ENCODE results near the gene CYP2A6. TPM values are rescaled to one million over a fixed set of nuclear protein-coding genes. Genes with fewer than 3 reads are reported as not detected.
"Not testable (repeated sequence)": the region's sequence is repeated elsewhere in the genome, so short reads cannot be mapped to it uniquely, and the experiment has no call there.

Gene CYP2A6
- total RNA-seq, 1 donor from 2014 or later, result not detected

DNA sequence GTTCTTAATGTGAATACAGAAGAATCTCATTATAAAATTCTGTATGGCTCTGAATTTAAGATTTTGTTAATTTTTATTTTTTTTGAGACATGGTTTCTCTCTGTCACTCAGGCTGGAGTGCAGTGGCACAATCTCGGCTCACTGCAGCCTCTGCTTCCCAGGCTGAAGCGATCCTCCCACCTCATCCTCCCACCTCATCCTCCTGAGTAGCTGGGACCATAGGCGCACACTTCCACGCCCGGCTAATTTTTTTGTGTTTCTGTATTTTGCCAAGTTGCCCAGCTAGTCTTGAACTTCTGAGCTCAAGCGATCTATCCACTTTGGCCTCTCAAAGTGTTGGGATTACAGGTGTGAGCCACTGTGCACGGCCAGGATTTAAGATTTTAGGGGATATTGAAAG lies 17.5 kb upstream of the CYP2A6 start:
- Mint-ChIP-seq H3K36me3 (ENCODE audit: unreplicated experiment) (no peaks in the 10 kb centered on the region), H3K4me1 (ENCODE audit: unreplicated experiment) (no peaks in the 10 kb centered on the region), H3K9me3 (ENCODE audit: unreplicated experiment) (no peaks in the 10 kb centered on the region), H3K27me3 (ENCODE audit: unreplicated experiment) (peaks cover 25% of the 10 kb centered on the region), H3K4me3 (ENCODE audit: unreplicated experiment) (no peak overlapping the region), H3K27ac (ENCODE audit: unreplicated experiment) (no peak overlapping the region)
- TF ChIP-seq, protein P1, sequence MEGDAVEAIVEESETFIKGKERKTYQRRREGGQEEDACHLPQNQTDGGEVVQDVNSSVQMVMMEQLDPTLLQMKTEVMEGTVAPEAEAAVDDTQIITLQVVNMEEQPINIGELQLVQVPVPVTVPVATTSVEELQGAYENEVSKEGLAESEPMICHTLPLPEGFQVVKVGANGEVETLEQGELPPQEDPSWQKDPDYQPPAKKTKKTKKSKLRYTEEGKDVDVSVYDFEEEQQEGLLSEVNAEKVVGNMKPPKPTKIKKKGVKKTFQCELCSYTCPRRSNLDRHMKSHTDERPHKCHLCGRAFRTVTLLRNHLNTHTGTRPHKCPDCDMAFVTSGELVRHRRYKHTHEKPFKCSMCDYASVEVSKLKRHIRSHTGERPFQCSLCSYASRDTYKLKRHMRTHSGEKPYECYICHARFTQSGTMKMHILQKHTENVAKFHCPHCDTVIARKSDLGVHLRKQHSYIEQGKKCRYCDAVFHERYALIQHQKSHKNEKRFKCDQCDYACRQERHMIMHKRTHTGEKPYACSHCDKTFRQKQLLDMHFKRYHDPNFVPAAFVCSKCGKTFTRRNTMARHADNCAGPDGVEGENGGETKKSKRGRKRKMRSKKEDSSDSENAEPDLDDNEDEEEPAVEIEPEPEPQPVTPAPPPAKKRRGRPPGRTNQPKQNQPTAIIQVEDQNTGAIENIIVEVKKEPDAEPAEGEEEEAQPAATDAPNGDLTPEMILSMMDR (IDR thresholded peaks at IDR 0.05), result no peak
- no peak for DNase-seq (ENCODE audit: extremely low spot score, unreplicated experiment)

DNA sequence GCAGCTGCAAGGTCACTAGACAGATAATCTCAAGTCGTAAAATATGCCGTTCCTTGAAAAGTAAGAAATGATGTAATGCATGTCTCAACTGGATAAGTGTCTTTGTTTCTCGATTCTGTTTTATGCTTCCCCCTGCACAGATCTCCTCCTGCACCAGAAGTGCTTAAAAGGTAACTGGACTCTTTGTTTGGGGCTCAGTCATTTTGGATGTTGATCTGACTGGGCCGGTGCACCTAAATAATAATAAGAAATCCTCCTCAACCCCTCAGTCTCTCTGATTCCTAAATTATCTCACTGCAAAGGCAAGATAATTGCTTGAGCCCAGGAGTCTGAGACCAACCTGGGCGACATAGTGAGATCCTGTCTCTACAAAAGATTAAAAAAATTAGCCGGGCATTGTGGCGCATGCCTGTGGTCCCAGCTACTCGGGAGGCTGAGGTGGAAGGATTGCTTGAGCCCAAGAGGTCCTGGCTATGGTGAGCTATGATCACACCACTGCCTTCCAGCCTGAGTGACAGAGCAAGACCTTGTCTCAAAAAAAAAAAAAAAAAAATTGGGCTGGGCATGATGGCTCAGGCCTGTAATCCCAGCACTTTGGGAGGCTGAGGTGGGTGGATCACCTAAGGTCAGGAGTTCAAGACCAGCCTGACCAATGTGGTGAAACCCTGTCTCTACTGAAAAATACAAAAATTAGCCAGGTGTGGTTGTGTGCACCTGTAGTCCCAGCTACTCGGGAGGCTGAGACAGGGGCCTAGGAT lies 14.7 kb upstream of the CYP2A6 start:
- not testable (repeated sequence) for H3K4me3 Mint-ChIP-seq (ENCODE audit: unreplicated experiment); H3K4me1 Mint-ChIP-seq (ENCODE audit: unreplicated experiment); H3K36me3 Mint-ChIP-seq (ENCODE audit: unreplicated experiment); H3K9me3 Mint-ChIP-seq (ENCODE audit: unreplicated experiment); DNase-seq (ENCODE audit: extremely low spot score, unreplicated experiment); H3K27ac Mint-ChIP-seq (ENCODE audit: unreplicated experiment)
- H3K27me3 Mint-ChIP-seq (ENCODE audit: unreplicated experiment), result peaks cover 17% of the 10 kb centered on the region

DNA sequence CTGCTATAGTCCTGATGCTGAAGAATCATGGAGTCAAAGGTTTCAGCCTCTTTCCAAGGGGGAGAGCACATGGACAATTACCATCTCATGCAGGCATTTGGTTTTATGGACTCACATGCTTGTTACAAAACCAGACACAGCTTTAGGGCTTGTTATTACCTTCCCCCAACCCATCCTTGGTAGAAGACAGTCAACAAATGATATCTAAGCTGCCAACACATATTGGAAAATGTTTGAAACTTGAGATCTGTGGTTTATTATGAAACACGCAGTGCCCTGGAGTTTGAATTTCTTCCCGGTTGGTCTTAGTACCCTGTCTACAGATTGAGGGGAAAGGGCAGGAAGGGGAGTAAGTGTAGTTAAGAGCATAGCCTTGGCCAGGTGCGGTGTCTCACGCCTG lies 12.5 kb upstream of the CYP2A6 start:
- TF ChIP-seq, protein P1 (IDR thresholded peaks at IDR 0.05), result no peak
- H3K36me3 Mint-ChIP-seq (ENCODE audit: unreplicated experiment), result no peaks in the 10 kb centered on the region
- no peaks in the 10 kb centered on the region for H3K9me3 Mint-ChIP-seq (ENCODE audit: unreplicated experiment)
- H3K4me3 Mint-ChIP-seq (ENCODE audit: unreplicated experiment), result no peak overlapping the region
- peaks cover 12% of the 10 kb centered on the region for H3K27me3 Mint-ChIP-seq (ENCODE audit: unreplicated experiment)
- no peak for DNase-seq (ENCODE audit: extremely low spot score, unreplicated experiment)
- H3K4me1 Mint-ChIP-seq (ENCODE audit: unreplicated experiment), result no peaks in the 10 kb centered on the region
- no peak overlapping the region for H3K27ac Mint-ChIP-seq (ENCODE audit: unreplicated experiment)

DNA sequence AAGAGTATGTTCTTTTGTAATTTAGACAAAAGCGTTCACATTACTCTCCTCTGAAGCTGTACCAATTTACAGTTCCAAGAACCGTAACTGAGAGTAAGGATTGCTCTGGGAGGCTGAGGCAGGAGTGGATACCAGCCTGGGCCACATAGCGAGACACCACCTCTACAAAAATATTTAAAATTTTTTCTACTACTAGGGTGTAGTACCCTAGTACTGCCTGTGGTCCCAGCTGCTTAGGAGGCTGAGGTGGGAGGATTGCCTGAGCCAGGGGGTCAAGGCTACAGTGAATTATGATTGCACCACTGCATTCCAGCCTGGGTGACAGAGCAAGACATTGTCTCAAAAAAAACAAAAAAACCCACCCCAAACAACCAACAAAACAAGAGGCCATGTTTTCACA lies 12.1 kb upstream of the CYP2A6 start:
- TF ChIP-seq, protein P1 (IDR thresholded peaks at IDR 0.05), result no peak
- no peak overlapping the region for H3K27ac Mint-ChIP-seq (ENCODE audit: unreplicated experiment)
- peaks cover 10% of the 10 kb centered on the region for H3K27me3 Mint-ChIP-seq (ENCODE audit: unreplicated experiment)
- no peak for DNase-seq (ENCODE audit: extremely low spot score, unreplicated experiment)
- H3K4me3 Mint-ChIP-seq (ENCODE audit: unreplicated experiment), result no peak overlapping the region
- no peaks in the 10 kb centered on the region for H3K9me3 Mint-ChIP-seq (ENCODE audit: unreplicated experiment)
- no peaks in the 10 kb centered on the region for H3K36me3 Mint-ChIP-seq (ENCODE audit: unreplicated experiment)
- H3K4me1 Mint-ChIP-seq (ENCODE audit: unreplicated experiment), result no peaks in the 10 kb centered on the region

DNA sequence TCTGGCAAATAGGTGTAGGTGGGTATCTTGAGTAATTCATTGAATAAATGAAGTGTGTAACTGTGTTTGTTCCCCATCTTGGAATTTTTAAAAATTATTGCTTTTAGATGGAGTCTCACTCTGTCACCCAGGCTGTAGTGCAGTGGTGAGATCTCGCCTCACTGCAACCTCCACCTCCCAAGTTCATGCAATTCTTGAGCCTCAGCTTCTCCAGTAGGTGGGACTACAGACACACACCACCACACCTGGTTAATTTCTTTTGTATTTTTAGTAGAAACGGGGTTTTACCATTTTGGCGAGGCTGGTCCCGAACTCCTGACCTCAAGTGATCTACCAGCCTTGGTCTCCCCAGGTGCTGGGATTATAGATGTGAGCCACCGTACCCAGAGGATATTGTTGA lies 7.9 kb upstream of the CYP2A6 start:
- Mint-ChIP-seq H3K9me3 (ENCODE audit: unreplicated experiment) (no peaks in the 10 kb centered on the region), H3K36me3 (ENCODE audit: unreplicated experiment) (no peaks in the 10 kb centered on the region), H3K27me3 (ENCODE audit: unreplicated experiment) (peaks cover 6% of the 10 kb centered on the region), H3K4me3 (ENCODE audit: unreplicated experiment) (no peak overlapping the region), H3K27ac (ENCODE audit: unreplicated experiment) (no peak overlapping the region), H3K4me1 (ENCODE audit: unreplicated experiment) (no peaks in the 10 kb centered on the region)
- DNase-seq (ENCODE audit: extremely low spot score, unreplicated experiment), result no peak
- TF ChIP-seq, protein P1 (IDR thresholded peaks at IDR 0.05), result no peak

DNA sequence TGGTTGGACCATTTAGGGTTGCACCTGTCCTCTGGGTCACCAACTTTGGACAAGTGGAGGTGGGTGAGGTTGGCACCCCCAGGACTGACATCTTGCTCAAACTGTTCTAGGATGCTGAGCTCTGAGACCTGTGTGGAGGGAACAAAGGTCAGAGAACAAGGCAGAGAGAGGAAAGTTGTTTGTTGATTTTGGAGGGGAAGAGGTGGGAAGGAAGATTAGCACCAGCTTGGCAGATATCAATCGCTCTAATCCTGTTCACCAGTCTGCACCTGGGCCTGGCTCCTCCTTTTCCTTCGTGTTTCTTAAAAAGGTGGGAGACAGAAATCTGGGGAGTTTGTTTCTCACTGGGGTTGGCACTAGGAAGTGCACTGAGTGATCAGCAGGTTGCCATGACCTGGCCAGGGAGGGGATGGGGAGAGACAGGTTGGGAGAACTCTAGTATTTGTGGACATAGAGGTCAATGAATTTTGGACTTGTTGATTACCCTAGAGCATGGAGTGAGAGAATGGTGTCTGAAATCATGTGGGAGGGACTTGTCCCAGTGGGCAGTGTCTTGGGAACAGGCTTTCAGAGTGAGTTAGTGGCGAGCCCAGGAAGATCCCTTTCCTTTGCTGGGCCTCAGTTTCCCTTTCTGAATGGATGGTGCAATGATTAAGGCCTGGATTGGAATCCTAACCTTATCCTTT lies 2.4 kb upstream of the CYP2A6 start:
- H3K36me3 Mint-ChIP-seq (ENCODE audit: unreplicated experiment); H3K27ac Mint-ChIP-seq (ENCODE audit: unreplicated experiment); H3K9me3 Mint-ChIP-seq (ENCODE audit: unreplicated experiment); DNase-seq (ENCODE audit: extremely low spot score, unreplicated experiment); H3K4me1 Mint-ChIP-seq (ENCODE audit: unreplicated experiment); H3K4me3 Mint-ChIP-seq (ENCODE audit: unreplicated experiment): not testable (repeated sequence)
- peaks cover 39% of the 10 kb centered on the region for H3K27me3 Mint-ChIP-seq (ENCODE audit: unreplicated experiment)

DNA sequence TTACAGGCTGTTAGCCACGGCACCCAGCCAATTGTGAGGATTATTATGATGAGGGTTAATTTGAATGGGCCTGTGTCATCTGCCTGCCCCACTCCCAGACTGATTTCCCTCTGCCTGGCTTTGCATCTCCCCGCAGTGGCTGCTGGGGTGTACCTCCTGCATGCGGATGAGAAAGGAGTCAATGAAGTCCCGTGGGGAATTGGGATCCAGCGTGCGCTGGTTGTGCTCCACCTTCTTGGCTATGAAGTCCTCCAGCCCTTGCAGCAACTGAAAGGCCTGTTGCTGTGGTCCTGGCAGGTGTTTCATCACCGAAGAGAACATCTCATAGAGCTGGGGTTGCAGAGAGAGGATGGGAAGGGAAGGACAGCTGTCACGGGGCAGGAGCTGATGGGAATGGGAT lies 3.5 kb downstream of the CYP2A6 start:
- not testable (repeated sequence) for H3K36me3 Mint-ChIP-seq (ENCODE audit: unreplicated experiment); H3K27ac Mint-ChIP-seq (ENCODE audit: unreplicated experiment); DNase-seq (ENCODE audit: extremely low spot score, unreplicated experiment); H3K4me1 Mint-ChIP-seq (ENCODE audit: unreplicated experiment); H3K4me3 Mint-ChIP-seq (ENCODE audit: unreplicated experiment); H3K9me3 Mint-ChIP-seq (ENCODE audit: unreplicated experiment)
- H3K27me3 Mint-ChIP-seq (ENCODE audit: unreplicated experiment), result peaks cover 64% of the 10 kb centered on the region

DNA sequence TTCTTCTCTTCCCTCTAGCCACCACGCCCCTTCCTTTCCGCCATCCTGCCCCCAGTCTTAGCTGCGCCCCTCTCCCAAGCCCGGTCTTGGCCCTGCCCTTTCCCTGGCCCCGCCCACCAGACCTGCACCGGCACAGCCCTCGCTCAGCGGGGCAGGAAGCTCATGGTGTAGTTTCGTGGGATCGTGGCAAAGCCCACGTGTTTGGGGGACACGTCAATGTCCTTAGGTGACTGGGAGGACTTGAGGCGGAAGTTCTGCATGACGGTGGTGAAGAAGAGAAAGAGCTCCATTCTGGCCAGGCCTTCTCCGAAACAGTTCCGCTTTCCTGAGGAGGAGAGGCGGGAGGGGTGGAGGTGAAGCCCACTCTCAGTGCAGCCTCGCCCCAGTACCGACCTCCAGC lies 6.6 kb downstream of the CYP2A6 start:
- H3K9me3 Mint-ChIP-seq (ENCODE audit: unreplicated experiment); H3K36me3 Mint-ChIP-seq (ENCODE audit: unreplicated experiment); H3K27ac Mint-ChIP-seq (ENCODE audit: unreplicated experiment); DNase-seq (ENCODE audit: extremely low spot score, unreplicated experiment); H3K4me1 Mint-ChIP-seq (ENCODE audit: unreplicated experiment); H3K4me3 Mint-ChIP-seq (ENCODE audit: unreplicated experiment): not testable (repeated sequence)
- peaks cover 56% of the 10 kb centered on the region for H3K27me3 Mint-ChIP-seq (ENCODE audit: unreplicated experiment)

All from osteocyte (in vitro differentiated cells).